CD4-positive, alpha-beta T cell treated with Interleukin-1 beta for 1 hour (primary cell): Measurements from ENCODE around the gene SLC15A3.
"Not testable (repeated sequence)": the region's sequence is repeated elsewhere in the genome, so short reads cannot be mapped to it uniquely, and the experiment has no call there.

Source experiments
- DNase-seq, 2 donors: peaks; one replicate each; pipeline ENCODE4 v3.0.0-alpha.2; 2020 to 2022

The SLC15A3 gene

DNA sequence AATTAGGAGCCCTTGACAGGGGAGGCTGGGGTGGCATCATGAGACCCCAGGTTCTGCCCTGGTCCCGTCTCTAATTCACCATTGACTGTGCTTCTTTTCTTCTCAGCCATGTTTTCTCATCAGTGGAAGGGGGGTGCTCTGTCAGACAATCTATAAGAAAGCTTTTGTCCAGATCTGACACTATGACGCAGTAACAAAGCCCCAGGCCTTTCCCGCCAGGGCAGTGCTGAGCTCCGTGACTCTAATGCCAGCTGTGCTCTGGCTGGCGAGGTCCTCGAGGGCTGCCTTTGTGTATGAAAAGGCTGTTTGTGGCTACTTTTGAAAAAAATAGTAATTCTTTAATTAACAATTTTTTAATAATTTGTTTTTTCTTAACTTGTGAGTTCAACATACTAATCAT lies 22.8 kb upstream of the SLC15A3 start:
- DNase-seq: no peak

DNA sequence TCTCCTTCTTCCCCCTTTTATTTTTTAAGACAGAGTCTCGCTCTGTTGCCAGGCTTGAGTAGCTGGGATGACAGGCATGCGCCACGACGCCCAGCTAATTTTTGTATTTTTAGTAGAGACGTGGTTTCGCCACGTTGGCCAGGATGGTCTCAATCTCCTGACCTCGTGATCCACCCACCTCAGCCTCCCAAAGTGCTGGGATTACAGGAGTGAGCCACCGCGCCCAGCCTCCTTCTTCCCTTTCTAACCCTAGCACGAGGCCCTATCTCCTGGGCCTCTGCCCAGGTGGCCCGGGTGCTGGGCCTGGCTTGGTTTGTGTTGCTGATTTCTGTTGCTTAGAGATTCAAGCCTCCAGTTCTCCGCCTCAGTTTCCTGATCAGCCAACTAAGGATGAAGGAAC lies 22.3 kb upstream of the SLC15A3 start:
- not testable (repeated sequence) for DNase-seq

DNA sequence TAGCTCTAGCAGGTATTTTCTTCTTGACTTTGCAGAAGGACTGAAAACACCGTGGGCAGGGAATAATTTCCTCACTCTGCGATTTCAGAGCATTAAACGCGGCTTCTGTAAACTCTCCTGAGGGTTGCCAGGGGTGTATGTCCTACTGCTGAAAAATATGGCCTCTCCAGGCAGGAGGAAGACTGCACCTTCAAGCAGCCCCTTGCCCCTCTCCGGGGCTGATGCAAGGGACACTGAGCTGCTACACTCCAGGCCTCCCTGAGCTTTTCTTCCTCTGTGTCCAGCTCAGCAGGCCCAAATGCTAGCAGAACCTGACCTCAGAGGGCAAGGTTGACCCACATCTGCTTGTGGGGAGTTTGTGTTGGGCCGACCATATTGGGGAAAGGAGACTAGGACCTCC lies 21.7 kb upstream of the SLC15A3 start:
- DNase-seq: no peak

DNA sequence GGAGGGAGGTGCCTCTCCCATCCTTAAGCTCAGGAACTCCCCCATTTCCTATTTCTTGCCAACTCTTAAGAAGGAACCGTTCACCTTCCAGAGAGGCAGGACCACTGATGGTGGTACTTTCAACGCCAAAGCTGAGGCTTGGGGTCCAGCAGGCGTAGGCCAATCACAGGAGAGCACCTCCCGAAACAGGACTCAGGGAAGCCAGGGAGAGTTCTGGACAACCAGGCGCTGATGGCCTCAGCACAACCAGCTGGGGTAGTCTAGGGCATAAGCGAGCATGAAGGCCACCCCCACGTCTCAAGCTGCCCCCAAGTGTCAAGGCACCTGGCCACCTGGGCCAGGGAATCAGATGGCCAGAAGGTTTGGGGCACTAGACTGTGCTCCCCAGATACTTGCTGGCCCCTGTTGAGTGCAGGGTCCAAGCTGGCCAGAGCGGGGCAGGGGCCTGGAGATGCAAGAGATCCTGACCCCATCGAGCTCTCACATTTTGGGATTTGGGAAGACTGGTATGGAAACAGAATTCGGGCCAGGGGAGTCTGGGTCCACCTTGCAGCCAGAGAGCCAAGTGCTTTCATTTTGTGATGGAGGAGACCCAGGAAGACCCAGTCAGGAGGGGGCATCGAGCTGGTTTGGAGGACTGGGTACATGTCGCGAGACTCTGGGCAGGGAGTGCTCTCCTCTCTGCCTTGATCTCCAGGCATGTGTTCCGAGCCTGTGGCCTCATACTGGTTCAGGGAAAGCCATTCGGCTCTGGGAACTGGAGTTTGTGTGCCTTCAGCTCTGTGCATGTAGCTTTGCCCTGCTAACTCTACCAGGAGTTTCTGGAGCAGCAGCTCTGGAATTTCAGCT lies 20.4 kb upstream of the SLC15A3 start:
- DNase-seq: peak; percentile 45 to 50

DNA sequence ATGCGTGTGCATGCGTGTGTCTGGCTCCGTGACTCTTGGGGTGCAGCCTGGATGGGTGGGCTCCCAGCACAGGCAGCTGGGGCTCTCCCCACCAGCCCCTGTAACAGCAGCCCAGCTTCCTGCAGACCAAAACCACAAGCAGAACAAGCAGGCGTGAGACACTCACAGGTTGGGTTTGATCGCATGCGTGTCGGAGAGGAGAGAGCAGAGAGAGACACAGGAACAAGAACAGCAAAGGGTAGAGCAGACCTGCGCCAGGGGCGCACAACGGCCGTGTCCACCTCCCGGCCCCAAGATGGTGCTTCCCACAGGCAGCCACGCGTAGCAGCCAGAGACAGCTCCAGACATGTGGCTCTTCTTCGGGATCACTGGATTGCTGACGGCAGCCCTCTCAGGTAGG lies 19.5 kb upstream of the SLC15A3 start, which contains the start of gene CD6:
Gene CD6 (plus strand): TSS at position 161 of the 400 bp plus-strand sequence. CDS start 186 bp downstream, at position 347.
- DNase-seq: peak; percentile 73 to 76

DNA sequence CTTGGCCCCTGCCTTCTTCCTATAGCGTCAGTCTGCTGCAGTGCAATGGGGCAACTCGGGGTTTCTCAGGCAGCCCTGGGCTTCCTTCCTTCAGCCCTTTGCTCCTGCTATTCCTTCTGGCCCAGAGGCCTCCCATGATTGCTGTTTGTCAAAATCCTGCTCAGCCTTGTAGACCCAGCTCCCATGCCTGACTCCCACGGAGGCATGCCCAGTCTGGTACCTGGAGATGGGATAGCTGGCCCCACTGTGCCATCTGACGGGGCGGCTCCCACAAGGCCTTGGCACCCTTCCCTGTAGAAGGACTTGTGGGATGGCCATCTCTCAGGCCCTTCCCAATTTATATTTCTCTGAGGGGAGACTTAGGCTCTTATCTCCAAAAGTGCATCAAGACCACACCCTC lies 18.9 kb upstream of the SLC15A3 start:
- DNase-seq: no peak

DNA sequence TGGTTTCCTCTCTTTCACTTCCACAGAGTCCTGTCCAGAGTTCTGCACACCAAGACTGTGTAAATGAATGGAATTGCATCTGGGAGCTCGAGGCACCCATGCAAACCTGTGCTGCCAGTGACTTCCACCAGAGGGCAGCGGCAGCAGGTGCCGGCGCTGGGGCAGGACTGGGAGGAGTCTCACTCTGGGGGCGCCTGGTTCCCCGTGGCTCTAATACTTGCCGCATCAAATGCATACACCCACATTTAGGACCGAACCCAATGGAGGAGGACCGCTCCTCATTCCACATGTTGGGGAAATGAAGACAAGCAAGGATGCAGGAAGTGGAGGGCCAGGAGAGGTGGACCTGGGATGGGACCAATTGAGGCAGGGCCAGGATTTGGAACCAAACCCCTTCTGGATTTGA lies 18.4 kb upstream of the SLC15A3 start:
- peak; percentile 80 to 84 for DNase-seq

DNA sequence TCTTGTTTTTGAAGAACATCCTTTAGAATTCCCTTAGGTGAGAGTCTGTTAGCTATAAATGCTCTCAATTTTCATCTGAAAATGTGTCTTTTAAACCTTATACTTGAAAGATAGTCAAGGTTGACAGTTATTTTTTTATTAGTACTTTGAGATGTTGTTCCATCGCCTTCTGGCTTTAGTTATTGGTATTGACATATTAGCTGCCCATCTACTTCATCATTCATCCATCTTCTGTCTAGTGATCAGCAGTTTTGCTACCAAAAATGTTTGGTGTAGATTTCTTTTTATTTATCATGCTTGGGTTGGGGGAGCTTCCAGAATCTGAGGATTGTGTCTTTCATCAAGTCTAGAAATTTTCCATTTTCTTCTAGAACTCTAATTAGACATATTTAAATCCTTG lies 16.2 kb upstream of the SLC15A3 start:
- no peak for DNase-seq

DNA sequence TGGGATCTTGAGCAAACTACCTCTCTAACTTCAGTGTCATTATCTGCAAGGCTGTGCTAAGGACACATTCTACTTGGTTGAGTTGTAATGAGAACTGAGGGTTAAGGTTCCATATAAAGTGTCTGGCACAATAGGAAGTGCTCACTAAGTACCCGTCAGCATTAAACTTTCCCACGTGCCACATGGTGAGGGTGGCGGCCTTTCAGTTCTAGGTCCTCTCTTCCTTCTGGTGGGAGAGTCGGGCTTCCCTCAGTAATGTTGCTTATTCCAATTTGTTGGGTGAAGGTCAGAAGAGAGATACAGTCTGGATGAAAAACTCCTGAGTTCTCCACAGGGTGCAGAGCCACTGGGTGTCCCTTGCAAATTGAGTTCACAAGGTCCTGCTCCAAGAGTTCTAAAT lies 14.9 kb upstream of the SLC15A3 start:
- no peak for DNase-seq

DNA sequence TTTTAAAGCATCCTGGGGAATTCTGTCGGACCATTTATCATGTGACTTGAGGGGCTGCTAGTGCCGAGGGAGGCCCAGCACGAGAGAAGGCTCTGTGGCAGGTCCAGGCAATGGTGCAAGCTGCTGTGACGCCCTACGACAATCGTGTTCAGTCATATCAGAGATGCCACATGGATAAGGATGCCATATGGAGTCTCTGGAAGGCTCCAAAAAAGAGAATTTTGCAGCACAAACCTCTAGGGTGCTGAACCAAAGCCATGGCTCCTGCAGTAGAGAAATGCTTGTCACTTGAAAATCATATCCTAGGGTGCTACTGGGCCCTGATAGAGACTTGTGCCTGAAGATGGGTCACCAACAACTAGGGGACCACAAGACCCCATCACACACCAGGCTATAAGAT lies 12.8 kb upstream of the SLC15A3 start:
- no peak for DNase-seq

DNA sequence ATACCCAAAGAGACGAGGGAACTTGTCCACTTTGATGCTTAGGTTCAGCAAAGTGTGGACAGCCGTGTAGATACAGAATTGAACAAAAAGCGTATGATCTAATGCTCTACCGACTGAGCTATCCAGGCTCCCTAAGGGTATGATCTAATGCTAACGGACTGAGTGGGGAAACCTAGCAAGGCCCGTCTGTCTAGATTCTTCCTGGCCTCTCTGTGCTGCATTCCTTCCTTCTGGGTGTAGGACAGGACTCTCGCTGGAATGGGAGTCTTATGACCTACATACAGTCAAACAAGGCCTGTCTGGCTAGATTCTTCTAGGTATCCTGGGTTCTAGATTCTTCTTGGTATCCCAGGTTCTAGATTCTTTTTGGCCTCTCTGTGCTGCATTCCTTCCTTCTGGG lies 8.4 kb upstream of the SLC15A3 start:
- DNase-seq: no peak

DNA sequence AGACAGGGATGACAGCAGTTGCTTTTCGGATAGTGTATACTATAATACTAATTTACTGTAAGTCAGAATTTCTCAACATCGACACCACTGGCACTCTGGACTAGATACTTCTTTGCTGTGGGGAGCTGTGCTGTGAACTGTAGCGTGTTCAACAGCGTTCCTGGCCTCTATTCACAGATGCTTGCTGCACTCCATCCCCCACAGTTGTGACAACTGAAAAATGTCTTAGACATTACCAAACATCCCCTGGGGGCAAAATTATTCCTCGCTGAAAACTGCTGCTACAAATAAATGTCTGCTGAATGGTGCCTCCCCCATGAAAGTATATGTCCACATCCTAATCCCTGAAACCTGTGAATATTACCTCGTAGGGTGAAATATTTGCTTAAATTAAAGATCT lies 7.5 kb upstream of the SLC15A3 start:
- DNase-seq: no peak

DNA sequence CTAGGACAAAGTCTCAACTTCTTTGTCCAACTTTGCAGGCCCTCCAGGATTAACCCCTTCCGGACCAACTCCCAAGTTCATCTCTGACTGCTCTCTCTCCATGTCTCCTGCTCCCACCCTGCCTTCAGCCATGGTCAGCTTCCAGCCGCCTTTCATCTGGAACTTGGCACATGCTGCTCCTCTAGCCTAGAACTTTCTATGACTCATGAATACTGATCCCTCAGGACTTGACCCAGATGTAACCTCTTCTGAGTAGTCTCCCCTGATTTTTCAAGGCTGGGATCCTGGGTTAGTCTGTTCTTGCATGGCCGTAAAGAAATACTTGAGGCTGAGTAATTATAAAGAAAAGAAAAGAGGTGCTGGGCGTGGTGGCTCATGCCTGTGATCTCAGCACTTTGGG lies 5.2 kb upstream of the SLC15A3 start:
- DNase-seq: no peak

DNA sequence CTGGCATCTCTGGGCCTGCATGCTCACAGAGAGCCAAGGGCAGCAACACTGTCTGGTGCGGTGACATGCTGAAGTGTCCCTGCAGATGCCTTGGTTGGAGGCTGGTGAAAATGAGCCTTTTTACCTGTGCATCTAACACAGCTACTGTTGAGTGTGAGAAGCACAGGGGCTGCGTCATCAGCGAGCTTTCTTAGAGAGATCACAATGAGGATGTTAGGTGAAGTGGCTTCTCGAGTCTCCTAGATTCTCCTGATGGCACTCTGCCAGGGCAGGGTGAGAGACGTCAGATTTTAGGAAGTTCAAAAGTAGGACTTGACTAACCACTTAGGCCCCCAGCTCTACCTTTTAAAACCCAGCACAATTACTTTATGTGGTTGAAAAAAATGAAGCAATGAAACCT lies 3.6 kb upstream of the SLC15A3 start:
- DNase-seq: peak in 1 of 2 donors; percentile 45

DNA sequence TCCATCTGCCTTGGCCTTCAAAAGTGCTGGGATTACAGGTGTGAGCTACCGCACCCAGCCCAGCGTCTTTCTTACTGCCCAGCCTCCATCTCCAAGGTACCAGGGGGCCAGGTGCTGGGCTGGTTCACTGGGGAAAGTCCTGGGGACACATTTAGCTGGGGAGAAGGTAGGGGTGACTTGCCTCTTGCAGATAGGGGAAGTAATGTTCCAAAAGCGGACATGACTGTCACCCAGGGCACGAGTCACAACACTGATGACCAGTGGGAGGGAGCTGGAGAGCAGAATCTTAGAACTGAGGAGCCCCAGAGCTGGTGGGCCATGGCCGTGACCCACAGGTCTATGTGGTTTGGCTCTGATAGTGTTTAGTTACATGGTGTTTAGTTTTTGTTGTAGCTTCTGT lies 2.4 kb upstream of the SLC15A3 start:
- peak in 1 of 2 donors; percentile 75 for DNase-seq

DNA sequence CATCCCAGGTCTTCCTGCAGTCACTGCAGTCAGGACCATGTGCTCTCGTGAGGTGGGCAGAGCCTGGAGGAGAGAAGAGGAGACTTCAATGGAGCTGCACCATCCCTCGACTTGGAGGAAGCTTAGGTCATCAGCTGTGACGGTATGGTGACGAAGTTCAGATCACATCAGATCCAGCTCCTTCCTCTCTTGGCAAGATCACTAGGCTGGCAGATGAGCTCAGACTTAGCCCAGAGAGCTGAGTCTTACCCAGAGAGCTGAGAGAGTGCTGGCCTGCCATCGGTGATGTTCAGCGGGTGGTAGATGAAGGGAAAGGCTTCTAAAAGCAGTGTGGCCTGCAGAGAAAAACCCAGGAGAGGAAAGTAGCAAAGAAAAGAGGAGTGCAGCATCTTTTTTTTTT lies 1.8 kb upstream of the SLC15A3 start:
- DNase-seq: peak in 1 of 2 donors; percentile 74

DNA sequence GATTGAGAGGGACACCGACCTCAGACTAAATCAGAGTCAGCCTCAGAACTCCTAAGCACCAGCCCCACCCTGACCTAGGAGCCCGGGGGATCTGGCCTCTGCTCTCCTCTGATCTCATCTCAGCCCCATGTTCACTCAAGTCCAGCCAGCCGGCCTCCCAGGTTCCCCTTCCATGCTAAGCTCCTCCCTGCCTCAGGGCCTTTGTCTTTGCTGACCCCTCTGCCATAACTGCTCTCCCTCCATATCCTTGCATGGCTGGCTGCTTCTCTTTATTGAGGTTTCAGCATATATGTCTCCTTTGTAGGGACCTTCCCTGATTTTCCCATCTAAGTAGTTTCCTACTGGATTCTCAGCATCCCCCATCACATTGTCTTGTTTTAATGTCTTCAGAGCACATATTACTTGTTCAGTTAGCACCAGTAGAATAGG lies 780 bp upstream of the SLC15A3 start:
- DNase-seq: no peak

DNA sequence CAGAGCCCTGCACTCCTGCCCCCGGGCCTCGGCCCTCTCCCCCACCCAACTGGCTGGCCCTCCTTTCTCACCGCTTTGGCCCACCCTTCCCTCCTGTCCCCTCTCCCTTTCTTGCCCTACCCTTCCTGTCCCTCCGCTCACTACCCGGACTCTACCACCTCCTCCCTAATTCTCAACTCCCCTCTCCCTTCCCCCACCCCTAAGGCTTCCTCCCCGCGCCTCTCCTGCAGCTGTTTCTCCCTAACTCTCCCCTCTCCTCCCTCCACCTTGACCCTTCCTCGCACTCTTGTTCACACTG lies 421 bp downstream of the SLC15A3 start:
- no peak for DNase-seq

DNA sequence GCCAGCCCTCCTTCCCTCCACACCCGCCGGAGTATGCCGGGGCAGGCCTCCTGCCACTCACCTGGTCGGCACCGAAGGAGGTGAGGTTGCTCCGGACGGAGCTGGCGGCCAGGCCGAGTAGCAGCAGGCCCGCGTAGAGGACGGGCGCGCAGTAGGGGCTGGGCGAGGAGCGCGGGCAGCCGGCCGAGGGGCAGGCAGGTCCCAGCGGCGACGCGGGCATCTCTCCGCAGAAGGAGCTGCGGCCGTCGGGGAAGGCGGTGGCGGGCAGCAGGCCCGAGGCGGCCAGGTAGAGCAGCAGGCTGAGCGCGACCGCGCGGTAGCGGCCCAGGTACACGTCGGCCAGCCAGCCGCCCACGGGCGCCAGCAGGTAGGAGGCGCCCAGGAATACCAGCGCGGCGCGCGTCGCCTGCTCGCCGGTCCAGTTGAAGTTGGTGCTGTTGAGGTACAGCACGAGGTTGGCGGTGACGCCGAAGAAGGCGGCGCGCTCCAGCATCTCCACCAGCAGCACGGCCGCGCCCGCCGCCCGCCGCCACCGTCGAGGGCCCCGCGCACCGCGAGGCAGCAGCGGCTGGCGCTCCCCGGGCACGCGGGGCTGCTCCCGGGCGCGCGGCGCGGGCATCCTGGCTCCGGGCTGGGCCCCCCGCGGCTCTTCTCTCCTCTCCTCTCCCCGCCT lies 907 bp downstream of the SLC15A3 start:
- peak; percentile 20 to 35 for DNase-seq

DNA sequence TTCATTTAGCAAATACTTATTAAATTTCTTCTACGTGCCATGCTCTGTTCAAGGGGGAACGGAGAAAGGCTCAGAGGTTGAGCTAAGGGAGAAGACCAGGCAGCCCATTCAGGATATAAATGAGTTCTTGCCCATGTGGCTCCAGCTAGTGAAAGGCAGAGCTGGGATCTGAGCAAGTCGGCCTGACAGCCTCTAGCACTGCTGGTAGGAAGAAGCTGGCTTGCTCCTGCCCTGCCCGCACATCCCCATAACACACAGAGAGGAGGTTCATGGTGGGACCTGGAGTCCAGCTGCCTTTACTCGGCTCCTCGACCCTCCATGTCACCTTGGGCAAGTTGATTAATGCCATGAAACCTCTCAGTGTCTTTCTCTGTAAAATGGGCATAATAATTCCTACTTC lies 2.0 kb downstream of the SLC15A3 start:
- DNase-seq: no peak

DNA sequence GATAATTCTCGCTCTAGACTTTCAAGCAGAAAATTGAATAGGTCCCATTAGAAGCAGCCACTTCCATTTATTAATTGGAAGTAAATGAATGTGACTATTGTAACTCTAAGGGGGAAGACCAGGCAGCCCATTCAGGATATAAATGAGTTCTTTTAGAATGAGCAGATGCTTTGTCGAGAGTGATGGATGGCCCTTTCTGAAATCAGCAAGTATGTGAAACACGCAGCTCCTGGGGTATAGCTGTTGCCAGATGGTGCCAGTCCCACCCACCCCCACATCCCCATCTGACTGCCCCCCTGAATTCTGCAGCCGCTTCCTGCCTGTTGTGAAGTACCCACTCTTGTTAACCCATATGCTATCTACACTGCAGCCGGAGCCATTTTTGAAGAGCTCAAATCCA lies 3.7 kb downstream of the SLC15A3 start:
- DNase-seq: no peak

DNA sequence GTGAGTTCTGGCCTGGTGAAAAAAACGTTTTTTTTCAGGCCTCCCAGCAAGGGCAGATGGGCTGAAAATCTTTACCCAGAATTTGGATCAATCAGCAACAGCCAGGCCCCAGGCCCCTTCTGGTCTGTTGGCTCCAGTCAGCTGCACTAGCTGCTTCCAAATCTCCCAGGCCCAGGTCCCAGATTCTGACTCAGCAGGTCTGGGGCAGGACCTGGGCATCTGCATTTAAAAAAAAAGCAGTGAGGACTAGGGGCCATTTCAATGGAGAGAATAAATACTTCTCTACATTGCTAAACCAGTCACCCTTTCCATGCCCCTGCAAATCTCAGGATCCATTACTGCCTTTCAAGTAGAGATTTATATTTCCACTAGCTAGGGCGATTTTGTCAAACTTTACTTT lies 4.3 kb downstream of the SLC15A3 start:
- DNase-seq: no peak

DNA sequence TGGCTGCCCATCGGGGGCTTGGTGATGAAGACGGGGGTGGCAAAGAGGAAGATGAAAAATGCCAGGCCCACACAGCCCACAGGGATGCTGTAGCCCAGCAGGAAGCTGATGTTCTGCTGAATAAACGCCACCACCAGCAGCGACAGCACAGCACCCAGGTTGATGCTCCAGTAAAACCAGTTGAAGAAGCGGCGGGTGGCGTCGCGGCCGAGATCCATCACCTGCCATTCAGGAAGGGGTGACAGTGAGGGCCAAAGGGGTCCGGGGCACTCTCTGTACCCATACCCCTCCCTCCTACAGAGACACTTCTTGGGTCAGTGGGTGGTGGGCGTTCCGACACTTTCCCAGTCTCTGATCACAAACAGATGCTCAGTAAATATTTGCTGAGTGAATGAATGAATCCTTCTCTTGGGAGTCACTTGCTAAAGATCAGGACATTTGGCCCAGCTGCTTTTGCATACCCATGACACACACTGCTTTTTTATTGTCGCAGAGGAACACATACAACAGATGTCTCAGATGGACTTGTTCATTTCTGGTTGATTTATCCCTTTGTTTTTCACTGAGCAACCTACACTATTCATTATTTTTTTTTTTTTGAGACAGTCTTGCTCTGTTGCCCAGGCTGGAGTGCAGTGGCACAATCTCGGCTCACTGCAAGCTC lies 5.2 kb downstream of the SLC15A3 start:
- no peak for DNase-seq

DNA sequence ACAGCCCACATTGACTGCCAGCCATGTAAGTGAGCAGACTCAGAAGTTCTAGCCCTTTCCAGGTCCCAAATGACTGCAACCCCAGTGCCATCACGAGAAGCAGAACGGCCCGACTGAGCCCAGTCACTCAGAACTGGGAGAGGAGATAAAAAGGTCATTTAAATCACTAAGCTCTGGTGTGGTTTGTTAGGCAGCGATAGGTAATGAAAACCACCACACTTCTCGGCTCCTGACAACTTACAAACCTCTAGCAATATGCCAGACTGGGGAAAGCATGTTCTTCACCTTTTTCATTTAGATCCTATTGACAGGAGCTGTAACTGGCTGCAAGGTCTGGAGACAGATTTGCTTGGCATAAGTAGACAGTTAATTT lies 6.7 kb downstream of the SLC15A3 start:
- no peak for DNase-seq
